Measurements from ENCODE around the gene PTPN14. TPM values are rescaled to one million over a fixed set of nuclear protein-coding genes. Genes with fewer than 3 reads are reported as not detected.

The PTPN14 gene
- total and polyA plus RNA-seq, 2 experiments from 2014 or later: 18.7 to 70.2 TPM

DNA sequence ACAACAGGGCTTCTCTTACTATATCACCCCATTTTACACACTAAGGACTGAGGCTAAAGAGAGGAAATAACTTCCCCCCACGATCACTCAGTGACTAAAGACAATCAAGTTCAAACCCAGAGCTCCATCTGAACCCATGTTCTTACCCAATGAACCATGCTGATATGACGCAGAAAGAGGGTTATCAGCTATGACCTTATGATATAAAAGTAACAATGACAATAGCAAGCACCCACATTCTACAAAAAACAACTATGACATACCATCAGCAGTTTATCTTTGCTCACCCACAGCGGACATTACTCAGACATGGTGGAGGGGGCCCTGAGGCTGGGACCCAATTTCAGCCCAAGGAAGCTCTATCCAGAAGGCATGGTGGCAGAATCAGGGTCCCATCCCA lies 75.7 kb downstream of the PTPN14 start:
- H3K27ac Mint-ChIP-seq: no peak overlapping the region
- Histone ChIP-seq H3K4me2 (no peak overlapping the region), H3K27ac (ENCODE audit: low read depth) (no peak overlapping the region)

More for the DNA sequence above, 75.7 kb downstream of the PTPN14 start:
- Histone ChIP-seq H3K79me2 (replicated peaks; ENCODE audit: insufficient read depth) (peaks cover 98% of the 10 kb centered on the region), H3K4me1 (ENCODE audit: insufficient read depth) (peaks cover 66% of the 10 kb centered on the region), H3K27me3 (ENCODE audit: insufficient read depth) (no peaks in the 10 kb centered on the region), H4K20me1 (replicated peaks; ENCODE audit: insufficient read depth) (peaks cover 4% of the 10 kb centered on the region; the same call in 1 of the 2 replicates), H3K9me2 (ENCODE audit: insufficient read depth) (no peaks in the 10 kb centered on the region), H3K36me3 (ENCODE audit: insufficient read depth) (no peaks in the 10 kb centered on the region), H3F3A (replicated peaks; ENCODE audit: low read depth) (no peaks in the 10 kb centered on the region), H2AFZ (no peak overlapping the region), H3K4me3 (no peak overlapping the region)
- Mint-ChIP-seq H3K27me3 (ENCODE audit: insufficient read depth, low read depth, poor library complexity) (peaks cover 3% of the 10 kb centered on the region), H3K9me3 (no peaks in the 10 kb centered on the region), H3K36me3 (ENCODE audit: low read depth) (no peaks in the 10 kb centered on the region; the same call in 2 of the 3 replicates), H3K4me1 (peaks cover 55% of the 10 kb centered on the region), H3K4me3 (no peak overlapping the region)
- TF ChIP-seq NANOG (IDR thresholded peaks at IDR 0.05; ENCODE audit: borderline replicate concordance) (no peak), ZNF114 (CRISPR knock-in tag; IDR thresholded peaks at IDR 0.05) (no peak), CREB1 (CRISPR knock-in tag; IDR thresholded peaks at IDR 0.05; ENCODE audit: low read depth) (no peak), EZH2phosphoT487 (IDR thresholded peaks at IDR 0.05; ENCODE audit: unreplicated experiment) (no peak), ZNF462 (CRISPR knock-in tag; IDR thresholded peaks at IDR 0.05) (no peak), POLR2AphosphoS5 (IDR thresholded peaks at IDR 0.05; ENCODE audit: low read depth) (no peak), JUNB (IDR thresholded peaks at IDR 0.05; ENCODE audit: unreplicated experiment) (no peak), ZNF331 (CRISPR knock-in tag; IDR thresholded peaks at IDR 0.05; ENCODE audit: low read depth) (no peak), EZH2 (IDR thresholded peaks at IDR 0.05; ENCODE audit: low read depth, unreplicated experiment) (no peak)
- TF ChIP-seq, protein P1, sequence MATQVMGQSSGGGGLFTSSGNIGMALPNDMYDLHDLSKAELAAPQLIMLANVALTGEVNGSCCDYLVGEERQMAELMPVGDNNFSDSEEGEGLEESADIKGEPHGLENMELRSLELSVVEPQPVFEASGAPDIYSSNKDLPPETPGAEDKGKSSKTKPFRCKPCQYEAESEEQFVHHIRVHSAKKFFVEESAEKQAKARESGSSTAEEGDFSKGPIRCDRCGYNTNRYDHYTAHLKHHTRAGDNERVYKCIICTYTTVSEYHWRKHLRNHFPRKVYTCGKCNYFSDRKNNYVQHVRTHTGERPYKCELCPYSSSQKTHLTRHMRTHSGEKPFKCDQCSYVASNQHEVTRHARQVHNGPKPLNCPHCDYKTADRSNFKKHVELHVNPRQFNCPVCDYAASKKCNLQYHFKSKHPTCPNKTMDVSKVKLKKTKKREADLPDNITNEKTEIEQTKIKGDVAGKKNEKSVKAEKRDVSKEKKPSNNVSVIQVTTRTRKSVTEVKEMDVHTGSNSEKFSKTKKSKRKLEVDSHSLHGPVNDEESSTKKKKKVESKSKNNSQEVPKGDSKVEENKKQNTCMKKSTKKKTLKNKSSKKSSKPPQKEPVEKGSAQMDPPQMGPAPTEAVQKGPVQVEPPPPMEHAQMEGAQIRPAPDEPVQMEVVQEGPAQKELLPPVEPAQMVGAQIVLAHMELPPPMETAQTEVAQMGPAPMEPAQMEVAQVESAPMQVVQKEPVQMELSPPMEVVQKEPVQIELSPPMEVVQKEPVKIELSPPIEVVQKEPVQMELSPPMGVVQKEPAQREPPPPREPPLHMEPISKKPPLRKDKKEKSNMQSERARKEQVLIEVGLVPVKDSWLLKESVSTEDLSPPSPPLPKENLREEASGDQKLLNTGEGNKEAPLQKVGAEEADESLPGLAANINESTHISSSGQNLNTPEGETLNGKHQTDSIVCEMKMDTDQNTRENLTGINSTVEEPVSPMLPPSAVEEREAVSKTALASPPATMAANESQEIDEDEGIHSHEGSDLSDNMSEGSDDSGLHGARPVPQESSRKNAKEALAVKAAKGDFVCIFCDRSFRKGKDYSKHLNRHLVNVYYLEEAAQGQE (IDR thresholded peaks at IDR 0.05; ENCODE audit: unreplicated experiment): no peak
- TF ChIP-seq, protein P2, sequence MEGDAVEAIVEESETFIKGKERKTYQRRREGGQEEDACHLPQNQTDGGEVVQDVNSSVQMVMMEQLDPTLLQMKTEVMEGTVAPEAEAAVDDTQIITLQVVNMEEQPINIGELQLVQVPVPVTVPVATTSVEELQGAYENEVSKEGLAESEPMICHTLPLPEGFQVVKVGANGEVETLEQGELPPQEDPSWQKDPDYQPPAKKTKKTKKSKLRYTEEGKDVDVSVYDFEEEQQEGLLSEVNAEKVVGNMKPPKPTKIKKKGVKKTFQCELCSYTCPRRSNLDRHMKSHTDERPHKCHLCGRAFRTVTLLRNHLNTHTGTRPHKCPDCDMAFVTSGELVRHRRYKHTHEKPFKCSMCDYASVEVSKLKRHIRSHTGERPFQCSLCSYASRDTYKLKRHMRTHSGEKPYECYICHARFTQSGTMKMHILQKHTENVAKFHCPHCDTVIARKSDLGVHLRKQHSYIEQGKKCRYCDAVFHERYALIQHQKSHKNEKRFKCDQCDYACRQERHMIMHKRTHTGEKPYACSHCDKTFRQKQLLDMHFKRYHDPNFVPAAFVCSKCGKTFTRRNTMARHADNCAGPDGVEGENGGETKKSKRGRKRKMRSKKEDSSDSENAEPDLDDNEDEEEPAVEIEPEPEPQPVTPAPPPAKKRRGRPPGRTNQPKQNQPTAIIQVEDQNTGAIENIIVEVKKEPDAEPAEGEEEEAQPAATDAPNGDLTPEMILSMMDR (conservative IDR thresholded peaks at IDR 0.05; ENCODE audit: low read depth in 2 of 2): no peak
- ATAC-seq: no peak
- no peak for DNase-seq (ENCODE audit: low spot score)

All from GM23338 (cell line).